SKM-1 (cell line): ENCODE data around the gene ASIC2.
"Not testable (repeated sequence)": the region's sequence is repeated elsewhere in the genome, so short reads cannot be mapped to it uniquely, and the experiment has no call there.

Experiments
- DNase-seq: peaks from one replicate; lab custom pipeline; 2025; ENCODE audit not compliant: unreplicated experiment; lab: John Stamatoyannopoulos, UW

The ASIC2 gene

GRCh38 chr17:32992321-32993033, 300.6 kb downstream of the ASIC2 start:
- DNase-seq = no peak

GRCh38 chr17:32988481-32989101, 304.5 kb downstream of the ASIC2 start:
- DNase-seq = no peak

- not testable (repeated sequence) for DNase-seq
These were observed 305.2 kb downstream of the ASIC2 start for GRCh38 chr17:32987868-32988267.

- DNase-seq = not testable (repeated sequence)
These were observed 305.7 kb downstream of the ASIC2 start for GRCh38 chr17:32987453-32987805.

GRCh38 chr17:32985050-32985756, 307.9 kb downstream of the ASIC2 start:
- DNase-seq = no peak

- not testable (repeated sequence) for DNase-seq
These were observed 311.5 kb downstream of the ASIC2 start for GRCh38 chr17:32981611-32982010.

- no peak for DNase-seq
These were observed 312.9 kb downstream of the ASIC2 start for GRCh38 chr17:32980230-32980629.

GRCh38 chr17:32976605-32977004, 316.5 kb downstream of the ASIC2 start:
- DNase-seq = no peak

GRCh38 chr17:32976131-32976530, 317.0 kb downstream of the ASIC2 start:
- no peak for DNase-seq

GRCh38 chr17:32971171-32971570, 321.9 kb downstream of the ASIC2 start:
- no peak for DNase-seq

- no peak for DNase-seq
These were observed 322.8 kb downstream of the ASIC2 start for GRCh38 chr17:32970281-32970680.

GRCh38 chr17:32969231-32969630, 323.9 kb downstream of the ASIC2 start:
- not testable (repeated sequence) for DNase-seq

- DNase-seq = no peak
These were observed 328.6 kb downstream of the ASIC2 start for GRCh38 chr17:32964541-32964940.
